GM19467 (cell line): ENCODE results near the gene NSUN5.
"Not testable (repeated sequence)": the region's sequence is repeated elsewhere in the genome, so short reads cannot be mapped to it uniquely, and the experiment has no call there.

Experiments
- ATAC-seq: cut with Tn5 transposase; IDR thresholded peaks from one replicate; pipeline ENCODE4 v1.9.1; 2021; ENCODE audit warnings: mild to moderate bottlenecking, moderate library complexity; ENCODE audit not compliant: unreplicated experiment

Gene NSUN5

GRCh38 chr7:73297235-73297634 lies 11.4 kb downstream of the NSUN5 start:
- not testable (repeated sequence) for ATAC-seq

- not testable (repeated sequence) for ATAC-seq
Observed at GRCh38 chr7:73277210-73277609, 31.4 kb downstream of the NSUN5 start.

- ATAC-seq: not testable (repeated sequence)
Observed at GRCh38 chr7:73267813-73268212, 40.8 kb downstream of the NSUN5 start.

- peak; percentile 67 for ATAC-seq
Observed at GRCh38 chr7:73266719-73267368, 41.8 kb downstream of the NSUN5 start.

GRCh38 chr7:73262416-73262815 lies 46.2 kb downstream of the NSUN5 start:
- peak; percentile 60 for ATAC-seq
